ENCODE measurements around the gene SPNS1.
"Not testable (repeated sequence)": the region's sequence is repeated elsewhere in the genome, so short reads cannot be mapped to it uniquely, and the experiment has no call there.

The SPNS1 gene

DNA sequence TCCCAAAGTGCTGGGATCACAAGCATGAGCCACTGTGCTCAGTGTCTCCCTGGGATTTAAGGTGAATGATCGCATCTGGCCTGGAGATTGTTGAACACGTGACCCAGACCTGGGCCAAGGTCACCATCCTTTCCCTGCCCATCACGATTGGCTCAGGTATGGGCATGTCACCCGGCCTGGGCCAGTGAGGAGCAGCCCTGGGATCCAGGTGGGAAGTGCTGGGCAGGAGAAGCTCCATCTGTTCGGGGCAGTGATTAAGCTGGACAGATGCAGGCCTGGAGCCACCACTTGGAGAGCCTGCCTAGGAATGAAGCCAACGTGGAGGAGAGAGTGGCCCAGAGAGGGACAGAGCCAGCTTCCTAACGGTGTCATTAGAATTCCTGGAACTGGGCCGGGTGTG is 17.1 kb downstream of the SPNS1 start:
- DNase-seq = no peak

DNA sequence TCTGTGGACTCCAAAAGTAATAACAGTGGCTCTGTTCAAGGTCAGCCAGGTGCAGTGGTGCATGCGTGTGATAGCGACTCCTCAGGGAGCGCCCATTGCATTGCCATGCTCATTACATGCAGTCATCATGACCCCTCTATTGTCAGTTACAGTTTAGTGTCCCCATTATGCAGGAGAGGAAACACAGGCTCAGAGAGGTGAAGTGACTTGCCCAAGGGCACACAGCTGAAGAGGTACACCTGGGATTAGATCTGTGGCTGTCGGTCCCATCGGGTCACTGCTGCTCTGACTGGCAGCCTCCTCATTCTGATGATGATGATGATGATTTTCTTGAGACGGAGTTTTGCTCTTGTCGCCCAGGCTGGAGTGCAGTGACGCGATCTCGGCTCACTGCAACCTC is 17.9 kb downstream of the SPNS1 start:
- DNase-seq = no peak

DNA sequence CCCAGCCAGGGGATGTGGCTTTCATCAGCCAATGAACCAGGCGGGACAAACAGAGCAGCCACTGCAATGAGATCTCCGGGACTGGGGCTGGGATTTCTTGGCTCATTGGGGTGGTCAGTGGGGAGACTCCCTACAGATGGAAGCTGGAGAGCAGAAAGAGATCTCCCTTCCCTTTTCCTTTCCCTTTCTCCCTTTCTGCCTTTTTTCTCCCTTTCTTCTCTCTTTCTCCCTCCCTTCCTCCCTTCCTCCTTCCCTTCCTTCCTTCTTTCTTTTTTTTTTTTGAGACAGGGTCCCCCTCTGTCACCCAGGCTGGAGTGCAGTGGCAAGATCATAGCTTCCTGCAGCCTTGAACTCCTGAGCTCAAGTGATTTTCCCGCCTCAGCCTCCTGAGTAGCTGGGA is 24.3 kb downstream of the SPNS1 start:
- no peak for DNase-seq

DNA sequence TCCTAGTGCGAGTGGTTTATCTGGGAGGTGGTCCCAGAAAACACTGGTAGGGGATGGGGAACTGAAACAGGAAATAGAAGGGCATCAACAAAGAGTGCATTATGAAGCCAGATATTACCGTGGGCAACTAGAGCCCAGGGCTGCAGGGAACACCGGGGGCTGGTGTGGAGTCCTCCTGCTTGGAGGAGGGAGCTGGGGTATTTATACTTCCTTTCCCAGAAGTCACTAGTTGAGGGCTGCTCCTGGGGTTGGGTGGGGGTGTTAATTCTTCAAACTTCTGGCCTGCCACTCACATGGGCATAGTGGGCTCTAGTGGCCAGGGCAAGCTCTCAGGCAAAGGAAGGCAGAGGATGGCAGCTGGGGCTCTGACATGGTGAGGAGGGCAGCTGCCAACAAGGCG is 25.0 kb downstream of the SPNS1 start:
- no peak for DNase-seq

DNA sequence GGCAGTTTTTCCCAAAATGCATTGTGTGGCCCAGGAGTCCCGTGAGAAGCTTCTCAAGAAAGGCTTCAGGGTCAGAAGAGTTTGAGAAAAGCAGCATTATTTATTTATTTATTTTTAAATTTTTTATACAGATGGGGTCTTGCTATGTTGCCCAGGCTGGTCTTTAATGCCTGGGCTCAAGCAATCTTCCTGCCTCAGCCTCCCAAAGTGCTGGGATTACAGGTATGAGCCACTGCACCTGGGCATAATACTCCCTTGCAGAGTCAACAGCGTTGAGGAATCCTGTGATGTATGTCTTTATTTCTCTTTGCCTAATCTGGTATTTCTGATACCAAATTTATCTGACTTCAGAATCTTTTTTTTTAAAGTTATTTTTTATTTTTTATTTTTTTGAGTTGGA is 25.4 kb downstream of the SPNS1 start:
- no peak for DNase-seq

DNA sequence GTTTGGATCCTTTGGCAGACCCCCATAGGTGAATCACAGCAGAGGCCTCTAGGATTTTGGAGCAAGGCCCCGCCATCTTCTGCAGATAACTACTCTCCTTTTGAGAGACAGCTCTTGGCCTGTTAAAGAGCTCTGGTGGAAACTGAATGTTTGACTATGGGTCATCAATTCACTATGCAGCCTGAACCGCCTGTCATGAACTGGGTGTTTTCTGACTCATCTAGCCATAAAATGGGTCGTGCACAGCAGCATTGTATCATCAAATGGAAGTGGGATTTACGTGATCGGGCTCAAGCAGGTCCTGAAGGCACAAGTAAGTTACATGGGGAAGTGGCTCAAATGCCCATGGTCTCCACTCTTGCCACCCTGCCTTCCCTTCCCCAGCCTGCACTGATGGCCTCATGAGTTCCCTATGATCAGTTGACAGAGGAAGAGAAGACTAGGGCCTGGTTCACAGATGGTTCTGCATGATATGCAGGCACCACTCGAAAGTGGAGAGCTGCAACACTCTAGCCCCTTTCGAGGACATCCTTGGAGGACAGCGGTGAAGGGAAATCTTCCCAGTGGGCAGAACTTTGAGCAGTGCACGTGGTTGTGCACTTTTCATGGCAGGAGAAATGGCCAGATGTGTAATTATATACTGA is 30.0 kb downstream of the SPNS1 start:
- DNase-seq = not testable (repeated sequence)

DNA sequence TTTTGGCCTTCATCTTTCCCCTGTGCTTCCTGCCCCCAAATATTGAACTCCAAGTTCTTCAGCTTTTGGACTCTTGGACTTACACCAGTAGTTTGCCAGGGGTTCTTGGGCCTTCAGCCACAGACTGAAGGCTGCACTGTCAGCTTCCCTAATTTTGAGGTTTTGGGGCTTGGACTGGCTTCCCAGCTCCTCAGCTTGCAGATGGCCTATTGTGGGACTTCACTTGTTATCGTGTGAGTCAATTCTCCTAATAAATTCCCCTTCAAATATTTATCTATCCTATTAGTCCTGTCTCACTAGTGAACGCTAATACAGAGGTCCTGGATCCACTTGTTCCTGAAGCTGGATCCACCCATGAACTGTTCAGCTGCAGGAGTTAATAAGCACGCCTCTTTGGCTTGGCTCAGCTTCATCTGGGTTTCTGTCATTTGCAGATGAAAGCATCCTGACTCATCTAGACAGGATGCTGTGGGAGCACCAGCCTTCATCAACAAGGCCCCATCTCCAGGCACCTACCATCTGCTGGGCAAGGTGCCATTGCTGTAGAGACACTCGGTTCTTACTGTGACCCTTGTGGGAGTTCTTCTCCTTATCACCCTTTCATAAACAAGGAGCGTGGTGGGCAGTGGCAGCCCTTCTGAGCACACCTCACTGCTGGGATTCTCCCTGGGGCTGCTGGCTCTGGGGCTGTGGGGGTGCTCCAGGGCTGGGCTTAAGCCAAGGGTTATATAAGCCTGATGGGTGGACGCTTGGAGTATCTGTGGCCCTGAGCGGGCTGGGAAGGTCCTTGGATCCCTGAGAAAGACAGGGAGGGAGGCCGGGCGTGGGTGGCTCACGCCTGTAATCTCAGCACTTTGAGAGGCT is 33.4 kb downstream of the SPNS1 start:
- peak in 4 of 5 experiments; percentile 40 to 96 (median 52) for DNase-seq

DNA sequence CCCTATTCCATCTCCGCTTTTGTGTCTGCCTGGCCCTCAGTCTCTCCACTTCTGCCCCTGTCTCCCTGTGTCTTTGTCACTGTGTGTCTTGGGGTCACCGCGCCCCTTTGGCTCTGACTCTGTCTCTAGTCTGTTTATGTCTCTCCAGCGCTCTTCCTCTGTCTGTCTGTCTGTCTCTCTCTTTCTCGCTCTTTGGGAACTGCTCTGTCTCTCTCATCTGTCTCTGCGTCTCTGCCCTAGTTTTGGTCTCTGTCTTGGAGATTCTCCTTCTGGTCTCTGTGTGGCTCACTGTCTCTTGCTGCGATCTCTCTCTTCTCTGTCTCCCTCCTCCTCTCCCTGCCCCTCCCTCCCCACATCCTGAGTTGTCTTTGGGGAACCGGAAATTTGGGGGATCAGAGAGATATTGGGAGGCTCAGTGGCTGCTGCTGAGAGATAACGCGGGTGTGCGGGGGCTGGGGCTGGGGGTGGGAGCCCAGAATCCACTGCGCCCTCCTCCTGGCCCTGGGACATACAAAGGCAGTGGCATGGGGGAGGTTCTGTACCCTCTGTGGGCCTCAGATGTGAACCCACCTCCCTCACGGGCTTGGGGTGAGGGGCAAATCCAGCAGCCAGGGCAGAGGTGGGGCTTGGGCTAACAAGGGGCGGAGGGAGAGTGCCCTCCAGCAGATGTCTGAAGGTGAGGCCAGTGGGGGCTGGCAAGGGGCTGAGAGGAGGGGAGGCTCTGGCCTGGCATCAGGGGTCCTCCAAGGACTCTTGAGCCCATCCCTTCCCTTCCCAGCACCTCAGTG is 34.7 kb downstream of the SPNS1 start:
- peak in 2 of 5 experiments; percentile 26 to 78 for DNase-seq

DNA sequence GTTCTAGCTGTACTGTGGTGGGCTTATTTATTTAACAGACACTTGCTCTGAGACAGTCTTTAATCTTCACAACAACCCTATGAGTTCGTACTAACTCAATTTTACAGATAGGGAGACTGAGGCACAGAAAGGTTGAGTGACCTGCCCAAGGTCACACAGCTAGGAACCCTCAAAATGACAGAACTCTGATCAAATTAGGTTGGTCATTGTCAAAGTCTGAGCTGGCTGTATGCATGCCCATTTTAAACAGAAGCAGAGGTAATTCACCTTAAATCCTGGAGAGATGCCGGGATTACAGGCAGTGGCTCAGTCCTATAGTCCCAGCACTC is 35.2 kb downstream of the SPNS1 start:
- DNase-seq = no peak

DNA sequence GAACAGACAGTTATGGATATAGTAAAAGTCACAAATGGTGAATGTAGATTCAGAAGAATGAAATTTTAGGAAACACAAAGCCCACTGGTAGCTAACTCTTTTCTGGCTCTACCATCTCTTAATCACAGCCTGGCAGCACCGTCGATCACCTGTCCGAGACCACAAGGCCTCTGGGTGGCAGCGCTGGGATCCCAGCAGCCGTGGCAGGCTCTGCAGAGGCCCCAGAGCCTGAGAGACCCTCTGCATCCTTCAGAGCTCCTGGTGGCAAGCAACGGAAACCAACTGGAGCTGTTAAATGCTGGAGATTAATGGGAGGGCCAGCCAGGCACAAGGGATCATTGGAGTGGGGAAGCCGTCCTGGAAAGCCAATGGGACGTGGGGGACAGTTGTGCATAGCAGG is 36.5 kb downstream of the SPNS1 start:
- no peak for DNase-seq

DNA sequence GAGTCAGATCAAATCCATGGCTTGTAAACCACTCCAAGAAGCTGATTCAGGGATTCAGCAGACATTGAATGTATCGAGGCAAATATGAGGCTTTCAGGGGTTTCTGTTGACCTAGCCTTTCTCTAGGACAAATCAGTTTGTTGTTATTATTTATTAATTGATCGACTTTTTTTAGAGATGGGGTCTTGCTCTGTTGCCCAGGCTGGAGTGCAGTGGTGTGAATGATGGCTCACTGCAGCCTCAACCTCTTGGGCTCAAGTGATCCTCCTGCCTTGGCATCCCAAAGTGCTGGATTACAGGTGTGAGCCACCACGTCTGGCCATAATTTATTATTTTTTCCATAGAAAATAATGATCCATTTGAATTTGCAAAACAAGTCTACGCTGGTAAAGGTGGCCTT is 37.3 kb downstream of the SPNS1 start:
- DNase-seq = no peak

DNA sequence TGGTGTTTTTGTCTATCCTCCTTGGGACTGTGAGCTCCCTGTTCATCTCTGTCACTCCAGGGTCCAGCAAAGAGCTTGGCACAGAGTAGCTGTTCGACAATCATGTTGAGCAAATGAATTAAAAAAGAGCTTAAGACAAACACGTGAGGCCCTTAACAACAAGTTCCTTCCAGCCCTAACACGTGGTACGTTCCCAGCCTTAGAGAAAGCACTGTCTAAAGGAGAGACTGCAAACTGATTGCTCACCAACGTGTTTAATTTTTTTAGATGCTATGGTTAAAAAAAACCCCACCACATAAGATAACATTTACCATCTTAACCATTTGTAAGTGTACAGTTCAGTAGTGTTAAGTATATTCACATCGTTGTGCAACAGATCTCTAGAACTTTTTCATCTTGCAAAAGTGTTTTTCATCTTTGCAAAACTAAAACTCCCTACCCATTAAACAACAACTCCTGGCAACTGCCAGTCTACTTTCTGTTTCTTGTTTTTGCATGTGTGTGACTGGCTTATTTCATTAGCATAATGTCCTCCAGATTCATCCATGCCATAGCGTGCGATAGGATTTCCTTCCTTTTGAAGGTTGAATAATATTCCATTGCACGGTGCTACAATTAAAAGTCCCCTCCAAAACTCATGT is 38.5 kb downstream of the SPNS1 start:
- DNase-seq = peak in 2 of 5 experiments; percentile 44 to 94

DNA sequence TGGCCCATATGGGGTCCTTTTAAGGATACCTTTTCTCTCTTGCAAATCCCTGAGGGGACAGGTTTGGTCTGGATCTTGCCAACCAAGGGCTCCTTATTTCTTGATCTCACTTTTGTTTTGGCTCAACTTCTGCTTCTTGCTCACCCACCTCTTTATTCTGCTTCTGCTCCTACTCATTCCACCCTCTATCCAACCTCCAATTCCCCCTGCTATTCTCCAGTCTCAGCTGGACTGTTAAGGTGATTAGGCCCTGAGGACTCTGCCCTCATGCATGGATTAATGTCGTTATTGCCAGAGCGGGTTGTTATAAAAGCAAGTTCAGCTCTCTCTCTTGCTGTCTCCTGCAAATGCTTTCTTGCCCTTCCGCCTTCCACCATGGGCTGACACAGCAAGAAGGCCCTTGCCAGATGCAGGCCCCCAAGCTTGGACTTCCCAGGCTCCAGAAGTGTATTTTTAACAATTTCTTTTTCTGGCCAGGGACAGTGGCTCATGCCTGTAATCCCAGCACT is 40.0 kb downstream of the SPNS1 start:
- no peak for DNase-seq

DNA sequence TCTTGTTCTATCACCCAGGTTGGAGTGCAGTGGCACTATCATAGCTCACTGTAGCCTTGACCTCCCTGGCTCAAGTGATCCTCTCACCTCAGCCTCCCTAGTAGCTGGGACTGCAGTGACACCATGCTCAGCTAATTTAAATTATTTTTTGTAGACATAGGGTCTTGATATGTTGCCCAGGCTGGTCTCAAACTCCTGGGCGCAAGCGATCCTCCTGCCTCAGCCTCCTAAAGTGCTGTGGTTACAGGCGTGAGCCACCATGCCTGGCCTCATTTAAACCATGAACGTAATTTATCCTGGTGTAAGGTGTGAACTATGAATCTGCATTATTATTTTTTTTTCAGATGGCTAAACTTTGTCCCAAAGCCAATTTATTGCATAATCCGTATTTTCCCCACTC is 47.6 kb downstream of the SPNS1 start:
- DNase-seq = no peak

DNA sequence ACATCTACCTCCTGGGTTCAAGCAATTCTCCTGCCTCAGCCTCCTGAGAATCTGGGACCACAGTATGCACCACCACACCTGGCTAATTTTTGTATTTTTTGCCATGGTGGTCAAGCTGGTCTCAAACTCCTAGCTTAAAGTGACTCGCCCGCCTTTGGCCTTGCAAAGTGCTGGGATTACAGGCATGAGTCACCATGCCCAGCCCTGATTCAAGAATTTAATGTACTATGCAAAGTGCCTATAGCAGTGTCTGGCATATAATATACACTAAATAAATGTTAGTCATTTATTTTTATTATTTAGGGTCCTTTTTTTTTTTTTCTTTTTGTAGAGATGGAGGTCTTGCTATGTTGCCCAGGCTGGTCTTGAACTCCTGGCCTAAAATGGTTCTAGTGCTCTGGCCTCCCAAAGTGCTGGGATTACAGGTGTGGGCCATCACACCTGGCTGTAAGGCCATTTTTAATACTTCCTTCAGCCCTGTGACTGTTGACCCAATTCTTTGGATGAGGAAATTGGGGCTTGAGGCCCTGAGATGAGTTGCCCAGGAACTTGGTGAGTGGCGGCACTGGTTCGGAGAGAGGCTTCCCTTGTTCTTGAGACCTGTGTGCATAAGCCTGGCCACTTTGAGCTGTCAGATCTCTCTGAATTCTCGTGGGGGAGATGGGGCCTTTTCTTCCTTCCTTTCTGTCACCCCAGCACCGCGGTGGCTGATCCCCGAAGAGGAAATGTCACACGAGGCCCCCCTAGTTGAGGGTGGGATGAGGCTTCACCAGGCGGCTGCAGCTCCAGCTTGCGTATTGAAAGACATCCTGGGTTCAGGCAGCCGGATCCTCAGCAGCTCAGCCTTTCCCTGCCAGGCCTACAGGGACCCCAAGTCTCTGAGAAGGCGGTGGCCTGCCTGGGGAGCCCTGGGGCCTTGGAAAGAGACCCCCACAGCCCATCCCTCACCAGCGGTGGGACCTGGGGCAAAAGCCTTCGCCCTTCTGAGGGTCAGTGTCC is 49.0 kb downstream of the SPNS1 start:
- no peak for DNase-seq

DNA sequence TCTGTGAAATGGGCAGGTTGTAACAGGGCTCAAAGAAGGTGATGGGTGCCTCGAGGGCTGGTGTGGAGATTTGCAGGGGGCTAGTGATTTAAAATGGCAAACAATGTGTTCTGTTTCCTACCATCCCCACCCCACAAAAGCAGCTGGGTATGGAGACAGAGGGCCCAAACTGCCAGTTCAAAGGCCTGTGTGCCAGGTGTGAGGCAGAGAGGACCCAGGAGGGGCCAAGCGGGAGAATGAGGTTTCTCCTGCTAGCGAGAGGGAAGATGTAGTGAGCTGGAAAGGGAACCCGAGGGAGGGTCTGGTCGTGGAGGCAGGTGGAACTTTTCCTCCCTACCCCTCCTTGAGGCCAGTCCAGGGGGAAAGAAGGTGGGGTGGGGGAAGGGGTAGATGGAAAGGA is 49.7 kb downstream of the SPNS1 start:
- no peak for DNase-seq

DNA sequence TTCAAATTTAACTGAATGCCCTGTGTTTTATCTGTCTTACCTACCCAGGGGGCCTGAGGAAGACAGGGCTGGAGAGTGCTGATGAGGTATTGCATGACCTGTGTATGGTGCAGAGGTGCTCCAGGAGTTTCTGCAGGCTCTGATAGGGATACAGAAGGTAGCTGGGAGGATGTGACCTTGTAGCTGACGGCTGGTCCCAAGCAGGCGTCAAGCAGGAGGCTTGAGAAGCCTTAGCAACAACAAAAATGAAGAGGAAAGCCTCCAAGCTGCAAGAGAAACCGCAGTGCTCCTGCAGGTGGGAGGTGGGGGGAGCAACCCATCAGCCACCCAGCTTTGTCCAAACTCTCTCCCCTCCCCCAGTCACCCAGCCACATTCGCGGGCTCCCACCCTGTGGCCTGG is 50.6 kb downstream of the SPNS1 start:
- DNase-seq = peak in 1 of 5 experiments; percentile 65

DNA sequence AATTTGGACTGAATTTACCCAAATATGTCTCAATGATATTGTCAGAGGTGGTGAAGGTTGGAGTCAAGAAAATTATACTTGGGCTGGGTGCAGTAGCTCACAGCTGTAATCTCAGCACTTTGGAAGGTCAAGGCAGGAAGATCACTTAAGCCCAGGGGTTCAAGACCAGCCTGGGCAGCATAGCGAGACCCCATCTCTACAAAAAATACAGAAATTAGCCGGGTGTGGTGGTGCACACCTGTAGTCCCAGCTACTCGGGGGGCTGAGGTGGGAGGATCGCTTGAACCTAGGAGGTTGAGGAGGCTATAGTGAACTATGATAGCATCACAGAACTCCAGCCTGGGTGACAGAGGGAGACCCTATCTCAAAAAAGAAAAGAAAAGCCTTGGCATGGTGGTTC is 51.2 kb downstream of the SPNS1 start:
- DNase-seq = no peak

DNA sequence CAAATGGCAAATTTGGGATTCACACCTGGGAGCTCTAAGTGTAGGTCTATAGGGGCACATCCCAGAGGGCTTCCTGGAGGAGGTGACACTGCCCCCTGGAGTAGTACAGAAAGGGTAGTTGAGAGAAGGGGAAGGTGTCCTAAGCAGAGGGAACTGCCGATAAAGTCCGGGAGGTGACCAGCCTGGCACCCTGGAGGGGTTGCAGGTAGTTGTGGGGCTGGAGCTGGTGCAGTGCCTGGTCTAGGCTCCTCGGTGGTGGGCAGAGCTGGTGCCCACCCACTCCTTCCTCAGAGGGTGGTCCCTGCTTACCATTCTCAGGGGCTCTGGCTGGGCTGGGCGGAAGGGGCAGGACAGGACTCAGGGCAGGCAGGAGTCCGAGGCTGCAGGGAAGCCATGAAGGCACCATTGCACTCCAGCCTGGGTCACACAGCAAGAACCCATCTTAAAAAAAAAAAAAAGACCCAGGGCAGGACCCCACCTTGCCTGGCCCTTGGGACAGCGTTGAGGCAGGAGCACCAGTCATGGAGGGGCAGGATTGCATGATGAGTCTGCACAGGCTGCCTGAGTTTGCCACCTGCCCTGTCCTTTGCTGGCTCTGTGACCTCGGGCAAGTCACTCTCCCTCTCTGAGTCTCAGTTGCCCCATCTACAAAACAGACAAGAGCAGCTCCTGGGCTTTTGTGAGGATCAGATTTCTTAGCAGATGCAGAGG is 54.0 kb downstream of the SPNS1 start:
- no peak for DNase-seq

DNA sequence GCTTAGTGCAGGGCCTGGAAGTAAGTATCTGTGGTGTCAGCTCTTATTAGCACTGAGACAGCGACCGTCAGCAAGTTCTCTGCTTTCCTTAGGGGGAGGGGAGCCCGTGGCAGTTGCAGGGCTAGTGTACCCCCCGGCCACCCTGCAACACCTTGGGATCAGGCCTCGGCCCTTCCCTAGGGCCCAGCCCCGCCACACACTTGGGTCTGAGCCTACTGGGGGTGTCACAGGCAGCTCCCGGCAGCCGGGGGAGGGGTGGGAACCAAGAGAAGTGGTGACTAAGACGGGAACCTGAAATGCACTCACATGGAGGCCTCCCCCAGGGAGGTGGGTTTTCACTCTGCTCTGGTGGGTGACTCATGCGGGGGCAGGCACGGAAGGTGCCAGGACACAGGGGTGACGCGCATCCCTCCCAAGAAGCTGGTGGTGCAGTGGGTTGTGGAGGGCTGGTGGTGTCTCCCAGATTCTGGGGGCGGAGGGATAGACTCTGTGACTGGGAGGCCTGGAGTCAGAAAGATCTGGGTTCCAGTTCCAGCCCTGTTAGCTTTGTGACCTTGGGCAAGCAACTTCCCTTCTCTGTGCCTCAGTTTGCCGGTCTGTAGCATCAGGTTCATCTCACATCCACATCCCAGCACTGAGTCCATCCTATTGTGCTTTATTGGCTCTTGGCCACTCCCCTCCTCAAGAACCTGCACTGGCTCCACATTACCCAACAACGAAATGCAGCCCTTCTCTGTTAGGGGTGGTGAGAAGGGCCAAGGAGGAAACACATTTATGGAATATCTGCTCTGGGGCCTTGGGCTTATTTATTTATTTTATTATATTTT is 54.8 kb downstream of the SPNS1 start:
- DNase-seq = peak in 4 of 5 experiments; percentile 19 to 89 (median 55)
